H9 (cell line): Measurements from ENCODE around the gene F10. TPM values are rescaled to one million over a fixed set of nuclear protein-coding genes. Genes with fewer than 3 reads are reported as not detected.

Experiments used
- DNase-seq: peaks from one replicate; pipeline ENCODE4 v3.0.0-alpha.2; 2017
- H2AFZ ChIP-seq: one replicate; pipeline ENCODE4 v1.6.1; 2013; ENCODE audit warnings: mild to moderate bottlenecking, low read length, control low read depth, moderate library complexity
- H2AK5ac ChIP-seq: 2 replicates; pipeline ENCODE4 v1.6.1; 2013; ENCODE audit warnings: low read length, control low read depth, mixed read lengths; ENCODE audit not compliant: insufficient read length
- H2BK120ac ChIP-seq: one replicate; pipeline ENCODE4 v1.6.1; 2013; ENCODE audit warnings: low read depth, mild to moderate bottlenecking, low read length, control low read depth, inconsistent platforms; ENCODE audit not compliant: poor library complexity, severe bottlenecking
- H2BK12ac ChIP-seq: 2 replicates; pipeline ENCODE4 v1.6.1; 2013; ENCODE audit warnings: low read length, control low read depth, mixed read lengths, low read depth; ENCODE audit not compliant: insufficient read length
- H2BK15ac ChIP-seq: 2 replicates; pipeline ENCODE4 v1.6.1; 2013; ENCODE audit warnings: low read depth, low read length, control low read depth
- H2BK20ac ChIP-seq: one replicate; pipeline ENCODE4 v1.6.1; 2013; ENCODE audit warnings: low read depth, mild to moderate bottlenecking, low read length, control low read depth, inconsistent platforms; ENCODE audit not compliant: poor library complexity, severe bottlenecking
- H2BK5ac ChIP-seq: 2 replicates; pipeline ENCODE4 v1.6.1; 2013; ENCODE audit warnings: low read length, control low read depth, mixed read lengths; ENCODE audit not compliant: insufficient read length
- H3K14ac ChIP-seq: 2 replicates; pipeline ENCODE4 v1.6.1; 2013; ENCODE audit warnings: low read length, control low read depth; ENCODE audit not compliant: insufficient read depth
- H3K18ac ChIP-seq: 2 replicates; pipeline ENCODE4 v1.6.1; 2013; ENCODE audit warnings: low read depth, mild to moderate bottlenecking, mixed read lengths, low read length, control low read depth; ENCODE audit not compliant: insufficient read length
- H3K23ac ChIP-seq: 2 replicates; pipeline ENCODE4 v1.6.1; 2013; ENCODE audit warnings: low read length, control low read depth, mixed read lengths, low read depth; ENCODE audit not compliant: insufficient read length
- H3K23me2 ChIP-seq: 2 replicates; pipeline ENCODE4 v1.6.1; 2013; ENCODE audit warnings: low read depth, mild to moderate bottlenecking, mixed read lengths, low read length, control low read depth; ENCODE audit not compliant: insufficient read length, poor library complexity, severe bottlenecking
- H3K27ac ChIP-seq: 2 replicates; pipeline ENCODE4 v1.5.1; 2013; ENCODE audit warnings: low read length, control low read depth, mixed read lengths, low read depth; ENCODE audit not compliant: insufficient read length
- H3K27me3 ChIP-seq: 2 replicates; pipeline ENCODE4 v1.6.1; 2013; ENCODE audit warnings: low read length, control low read depth, inconsistent platforms; ENCODE audit not compliant: insufficient read depth
- H3K4ac ChIP-seq: 2 replicates; pipeline ENCODE4 v1.6.1; 2013; ENCODE audit warnings: low read depth, mild to moderate bottlenecking, control low read depth, inconsistent platforms, low read length, moderate library complexity
- H3K4me1 ChIP-seq: 2 replicates; pipeline ENCODE4 v1.6.1; 2013; ENCODE audit warnings: low read length, control low read depth, inconsistent platforms; ENCODE audit not compliant: insufficient read depth
- H3K4me2 ChIP-seq: 2 replicates; pipeline ENCODE4 v1.6.1; 2013; ENCODE audit warnings: low read length, control low read depth, mixed read lengths; ENCODE audit not compliant: insufficient read length, insufficient read depth
- H3K56ac ChIP-seq: 2 replicates; pipeline ENCODE4 v1.6.1; 2013; ENCODE audit warnings: low read depth, mild to moderate bottlenecking, mixed read lengths, low read length, control low read depth; ENCODE audit not compliant: insufficient read length
- H3K79me1 ChIP-seq: 2 replicates; pipeline ENCODE4 v1.6.1; 2013; ENCODE audit warnings: low read depth, mild to moderate bottlenecking, moderate library complexity, low read length, control low read depth, inconsistent platforms; ENCODE audit not compliant: insufficient read depth, poor library complexity, severe bottlenecking
- H3K79me2 ChIP-seq: 2 replicates; pipeline ENCODE4 v1.6.1; 2013; ENCODE audit warnings: low read length, control low read depth, inconsistent platforms; ENCODE audit not compliant: insufficient read depth
- H3K9ac ChIP-seq: 2 replicates; pipeline ENCODE4 v1.6.1; 2013; ENCODE audit warnings: low read length, control low read depth, mixed read lengths; ENCODE audit not compliant: insufficient read length; ENCODE audit errors: extremely low read depth
- H3K9me3 ChIP-seq: one replicate; pipeline ENCODE4 v1.6.1; 2013; ENCODE audit warnings: low read depth, low read length, inconsistent platforms; ENCODE audit not compliant: control insufficient read depth
- H3T11ph ChIP-seq: one replicate; pipeline ENCODE4 v1.6.1; 2013; ENCODE audit warnings: mild to moderate bottlenecking, low read length, control low read depth, inconsistent platforms
- H4K20me1 ChIP-seq: one replicate; pipeline ENCODE4 v1.6.1; 2013; ENCODE audit not compliant: control insufficient read depth, insufficient read length, insufficient read depth
- H4K5ac ChIP-seq: 2 replicates; pipeline ENCODE4 v1.6.1; 2013; ENCODE audit warnings: low read depth, mild to moderate bottlenecking, mixed read lengths, low read length, control low read depth; ENCODE audit not compliant: insufficient read length
- H4K8ac ChIP-seq: replicated peaks from 2 replicates; pipeline ENCODE4 v1.6.1; 2013; ENCODE audit warnings: low read length, control low read depth, mixed read lengths, low read depth; ENCODE audit not compliant: insufficient read length
- H4K91ac ChIP-seq: 2 replicates; pipeline ENCODE4 v1.6.1; 2013; ENCODE audit warnings: low read depth, mild to moderate bottlenecking, moderate library complexity, mixed read lengths, low read length, control low read depth; ENCODE audit not compliant: insufficient read length
- H3K27ac Mint-ChIP-seq, 3 experiments: 2 replicates in 2 of 3; 3 replicates in 1 of 3; pipeline ENCODE4 v1.8.0; 2020 to 2021; ENCODE audit warnings: mixed read lengths in 3 of 3, mild to moderate bottlenecking in 1 of 3, moderate library complexity in 1 of 3
- H3K27me3 Mint-ChIP-seq: 2 replicates; pipeline ENCODE4 v1.8.0; 2021; ENCODE audit warnings: low read depth, mild to moderate bottlenecking, moderate library complexity, mixed read lengths
- H3K36me3 Mint-ChIP-seq, 3 experiments: 2 replicates in 2 of 3; 3 replicates in 1 of 3; pipeline ENCODE4 v1.8.0; 2020 to 2021; ENCODE audit warnings: low read depth in 3 of 3, mixed read lengths in 3 of 3; ENCODE audit not compliant: insufficient read depth in 1 of 3
- H3K4me1 Mint-ChIP-seq, 2 experiments: 2 replicates each; pipeline ENCODE4 v1.8.0; 2020; ENCODE audit warnings: mixed read lengths in 2 of 2
- H3K4me3 Mint-ChIP-seq, 2 experiments: 2 replicates in 1 of 2; 3 replicates in 1 of 2; pipeline ENCODE4 v1.8.0; 2020 to 2021; ENCODE audit warnings: mild to moderate bottlenecking in 2 of 2, mixed read lengths in 2 of 2, moderate library complexity in 1 of 2
- H3K9me3 Mint-ChIP-seq, 2 experiments: 2 replicates in 1 of 2; 3 replicates in 1 of 2; pipeline ENCODE4 v1.8.0; 2020; ENCODE audit warnings: mild to moderate bottlenecking in 2 of 2, mixed read lengths in 2 of 2, moderate library complexity in 1 of 2
- WGBS: extraction: QIAGEN DNeasy Blood & Tissue Kit; methylation state at CpG from one replicate; pipeline ENCODE4 v1.1.7; 2013; ENCODE audit warnings: missing lambda C conversion rate, low lambda C conversion rate, mixed read lengths; ENCODE audit not compliant: insufficient read length; ENCODE audit errors: extremely low coverage; 5-methylcytosine and 5-hydroxymethylcytosine counted together
- total RNA-seq: library from RNA; stranded (reverse); gene quantifications from 2 replicates; pipeline ENCODE4 v1.2.1, GENCODE V29; 2021
- TF ChIP-seq, protein P1 (sequence below): fragments of 200-600 bp; sonication (generic); conservative IDR thresholded peaks from 3 replicates; pipeline ENCODE4 v1.8.0; 2021; ENCODE audit warnings: antibody characterized with exemption, mild to moderate bottlenecking

The F10 gene
- total RNA-seq, 1 experiment from 2014 or later = 1.7 TPM

GRCh38 chr13:113158946-113159345 is 36.3 kb downstream of the F10 start:
- Mint-ChIP-seq H3K4me1 (peaks cover 39 to 43% of the 10 kb centered on the region in 2 experiments), H3K27ac (0 out of 7 replicates have a peak overlapping the region, but pooled peaks of 1 of the 3 experiments have one; percentile 44), H3K36me3 (peaks cover 0 to 4% (median 0%) of the 10 kb centered on the region in 3 experiments; a peak in 1 of 7 replicates), H3K27me3 (peaks cover 29% of the 10 kb centered on the region), H3K9me3 (peaks cover 0 to 4% of the 10 kb centered on the region in 2 experiments; a peak in 2 of 5 replicates), H3K4me3 (no peak overlapping the region; a peak in 1 of 5 replicates)
- Histone ChIP-seq H2BK15ac (no peak overlapping the region), H3K4me1 (no peaks in the 10 kb centered on the region; the same call in 1 of the 2 replicates), H2BK120ac (no peak overlapping the region), H2BK5ac (no peak overlapping the region), H2AK5ac (no peak overlapping the region), H3K9me3 (no peaks in the 10 kb centered on the region), H3K79me2 (no peaks in the 10 kb centered on the region), H2BK12ac (no peak overlapping the region), H4K91ac (no peak overlapping the region), H4K8ac (no peak overlapping the region), H4K5ac (no peak overlapping the region), H3K27me3 (no peaks in the 10 kb centered on the region), H4K20me1 (no peaks in the 10 kb centered on the region), H3K23me2 (no peaks in the 10 kb centered on the region), H3K27ac (no peak overlapping the region), H3K56ac (no peak overlapping the region), H3K14ac (no peak overlapping the region), H3K23ac (no peak overlapping the region), H3K9ac (no peak overlapping the region), H3T11ph (no peak overlapping the region), H3K4me2 (no peak overlapping the region), H3K18ac (no peak overlapping the region), H2AFZ (no peak overlapping the region), H3K79me1 (no peaks in the 10 kb centered on the region), H3K4ac (no peak overlapping the region), H2BK20ac (no peak overlapping the region)
- no CpG with 5 or more reads among the region's 7 CpGs for WGBS
- TF ChIP-seq, protein P1, sequence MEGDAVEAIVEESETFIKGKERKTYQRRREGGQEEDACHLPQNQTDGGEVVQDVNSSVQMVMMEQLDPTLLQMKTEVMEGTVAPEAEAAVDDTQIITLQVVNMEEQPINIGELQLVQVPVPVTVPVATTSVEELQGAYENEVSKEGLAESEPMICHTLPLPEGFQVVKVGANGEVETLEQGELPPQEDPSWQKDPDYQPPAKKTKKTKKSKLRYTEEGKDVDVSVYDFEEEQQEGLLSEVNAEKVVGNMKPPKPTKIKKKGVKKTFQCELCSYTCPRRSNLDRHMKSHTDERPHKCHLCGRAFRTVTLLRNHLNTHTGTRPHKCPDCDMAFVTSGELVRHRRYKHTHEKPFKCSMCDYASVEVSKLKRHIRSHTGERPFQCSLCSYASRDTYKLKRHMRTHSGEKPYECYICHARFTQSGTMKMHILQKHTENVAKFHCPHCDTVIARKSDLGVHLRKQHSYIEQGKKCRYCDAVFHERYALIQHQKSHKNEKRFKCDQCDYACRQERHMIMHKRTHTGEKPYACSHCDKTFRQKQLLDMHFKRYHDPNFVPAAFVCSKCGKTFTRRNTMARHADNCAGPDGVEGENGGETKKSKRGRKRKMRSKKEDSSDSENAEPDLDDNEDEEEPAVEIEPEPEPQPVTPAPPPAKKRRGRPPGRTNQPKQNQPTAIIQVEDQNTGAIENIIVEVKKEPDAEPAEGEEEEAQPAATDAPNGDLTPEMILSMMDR = no peak
- peak; percentile 34 for DNase-seq
